Activated CD8-positive, alpha-beta T cell treated with anti-CD3 and anti-CD28 coated beads, Interleukin-2, amount 10 ng/mL, durations not matched to agents 7 days and 5 days (primary cell): ENCODE data around the gene RNH1. TPM values are rescaled to one million over a fixed set of nuclear protein-coding genes. Genes with fewer than 3 reads are reported as not detected.

ENCODE experiments used
- ATAC-seq: fragments of 150-1000 bp; cut with Tn5 transposase; one replicate; pipeline ENCODE4 v1.10.0; 2021; ENCODE audit warnings: moderate library complexity
- CTCF ChIA-PET: fragments of 350-600 bp; sonication (Branson Sonifier 250); formaldehyde crosslinking; loops from one replicate; lab custom pipeline; 2021; ENCODE audit warnings: antibody characterized with exemption; lab: Charles Lee
- POLR2A ChIA-PET: fragments of 350-600 bp; sonication (Branson Sonifier 250); formaldehyde crosslinking; loops from one replicate; lab custom pipeline; 2021; ENCODE audit warnings: antibody characterized with exemption; lab: Charles Lee
- DNase-seq: peaks from one replicate; pipeline ENCODE4 v3.0.0-alpha.2; 2020
- H3K27ac Mint-ChIP-seq: one replicate; pipeline ENCODE4 v1.8.0; 2021; ENCODE audit warnings: mild to moderate bottlenecking, mixed read lengths
- H3K27me3 Mint-ChIP-seq: one replicate; pipeline ENCODE4 v1.8.0; 2021; ENCODE audit warnings: low read depth, mixed read lengths
- H3K36me3 Mint-ChIP-seq: one replicate; pipeline ENCODE4 v1.8.0; 2021; ENCODE audit warnings: low read depth, mixed read lengths
- H3K4me1 Mint-ChIP-seq: one replicate; pipeline ENCODE4 v1.8.0; 2021; ENCODE audit warnings: low read depth, mixed read lengths
- H3K4me3 Mint-ChIP-seq: one replicate; pipeline ENCODE4 v1.8.0; 2021; ENCODE audit warnings: mild to moderate bottlenecking, mixed read lengths
- H3K9me3 Mint-ChIP-seq: one replicate; pipeline ENCODE4 v1.8.0; 2022; ENCODE audit warnings: mixed read lengths; ENCODE audit not compliant: insufficient read depth
- total RNA-seq, 2 experiments: library from RNA; stranded (reverse); gene quantifications; one replicate each; pipeline ENCODE4 v1.2.3, GENCODE V29; 2021

RNH1 gene
- total RNA-seq, 2 experiments from 2014 or later: 104 to 105 TPM

GRCh38 chr11:477052-477715 lies 29.9 kb downstream of the RNH1 start:
- POLR2A ChIA-PET: no interaction called here
- Mint-ChIP-seq H3K4me3 (no peak overlapping the region), H3K36me3 (no peaks in the 10 kb centered on the region), H3K27ac (no peak overlapping the region), H3K4me1 (no peaks in the 10 kb centered on the region), H3K27me3 (no peaks in the 10 kb centered on the region), H3K9me3 (no peaks in the 10 kb centered on the region)
- ATAC-seq (no peak), DNase-seq (no peak)
- CTCF ChIA-PET: interaction anchor here (1.3 kb wide), 1 partner anchor 42 kb away, joined by 5 read pairs; no protein-coding TSS in a partner anchor

GRCh38 chr11:476416-476815 lies 30.6 kb downstream of the RNH1 start:
- no peak for ATAC-seq
- CTCF ChIA-PET: no interaction called here
- Mint-ChIP-seq H3K4me3 (no peak overlapping the region), H3K27me3 (no peaks in the 10 kb centered on the region), H3K27ac (no peak overlapping the region), H3K9me3 (no peaks in the 10 kb centered on the region), H3K4me1 (no peaks in the 10 kb centered on the region), H3K36me3 (no peaks in the 10 kb centered on the region)
- DNase-seq: no peak
- POLR2A ChIA-PET: no interaction called here

GRCh38 chr11:475941-476340 lies 31.1 kb downstream of the RNH1 start:
- ATAC-seq: no peak
- no peak for DNase-seq
- Mint-ChIP-seq H3K27ac (no peak overlapping the region), H3K36me3 (no peaks in the 10 kb centered on the region), H3K9me3 (no peaks in the 10 kb centered on the region), H3K4me3 (no peak overlapping the region), H3K4me1 (no peaks in the 10 kb centered on the region), H3K27me3 (no peaks in the 10 kb centered on the region)
- ChIA-PET CTCF (no interaction called here), POLR2A (no interaction called here)

- POLR2A ChIA-PET: no interaction called here
- no peak overlapping the region for H3K27ac Mint-ChIP-seq
- no peaks in the 10 kb centered on the region for H3K27me3 Mint-ChIP-seq
- DNase-seq (no peak), ATAC-seq (no peak)
- H3K4me3 Mint-ChIP-seq: no peak overlapping the region
- H3K36me3 Mint-ChIP-seq: no peaks in the 10 kb centered on the region
- no peaks in the 10 kb centered on the region for H3K9me3 Mint-ChIP-seq
- no peaks in the 10 kb centered on the region for H3K4me1 Mint-ChIP-seq
- CTCF ChIA-PET: no interaction called here
These were observed 32.0 kb downstream of the RNH1 start for GRCh38 chr11:474914-475506.

GRCh38 chr11:473962-474785 lies 32.9 kb downstream of the RNH1 start:
- ATAC-seq: no peak
- DNase-seq: no peak
- no peaks in the 10 kb centered on the region for H3K27me3 Mint-ChIP-seq
- H3K4me1 Mint-ChIP-seq: no peaks in the 10 kb centered on the region
- H3K36me3 Mint-ChIP-seq: no peaks in the 10 kb centered on the region
- H3K27ac Mint-ChIP-seq: no peak overlapping the region
- ChIA-PET CTCF (no interaction called here), POLR2A (no interaction called here)
- H3K9me3 Mint-ChIP-seq: no peaks in the 10 kb centered on the region
- H3K4me3 Mint-ChIP-seq: no peak overlapping the region

GRCh38 chr11:473415-473814 lies 33.6 kb downstream of the RNH1 start:
- no peak overlapping the region for H3K27ac Mint-ChIP-seq
- POLR2A ChIA-PET: no interaction called here
- CTCF ChIA-PET: interaction anchor here (0.7 kb wide), 1 partner anchor 10 kb away, joined by 3 read pairs; no protein-coding TSS in a partner anchor
- H3K36me3 Mint-ChIP-seq: no peaks in the 10 kb centered on the region
- no peaks in the 10 kb centered on the region for H3K9me3 Mint-ChIP-seq
- H3K4me3 Mint-ChIP-seq: no peak overlapping the region
- no peaks in the 10 kb centered on the region for H3K4me1 Mint-ChIP-seq
- no peaks in the 10 kb centered on the region for H3K27me3 Mint-ChIP-seq
- no peak for DNase-seq
- ATAC-seq: no peak

- ChIA-PET POLR2A (no interaction called here), CTCF (interaction anchor here (0.7 kb wide), 1 partner anchor 9 kb away, joined by 3 read pairs; no protein-coding TSS in a partner anchor)
- Mint-ChIP-seq H3K4me3 (no peak overlapping the region), H3K36me3 (no peaks in the 10 kb centered on the region), H3K27ac (no peak overlapping the region), H3K27me3 (no peaks in the 10 kb centered on the region), H3K4me1 (no peaks in the 10 kb centered on the region), H3K9me3 (no peaks in the 10 kb centered on the region)
- DNase-seq (no peak), ATAC-seq (no peak)
These were observed 34.2 kb downstream of the RNH1 start for GRCh38 chr11:472816-473215.

GRCh38 chr11:472272-472671 lies 34.8 kb downstream of the RNH1 start:
- Mint-ChIP-seq H3K9me3 (no peaks in the 10 kb centered on the region), H3K27me3 (no peaks in the 10 kb centered on the region), H3K4me1 (no peaks in the 10 kb centered on the region), H3K36me3 (no peaks in the 10 kb centered on the region), H3K4me3 (no peak overlapping the region), H3K27ac (no peak overlapping the region)
- ATAC-seq (no peak), DNase-seq (no peak)
- CTCF ChIA-PET: no interaction called here
- POLR2A ChIA-PET: no interaction called here

- H3K4me3 Mint-ChIP-seq: no peak overlapping the region
- CTCF ChIA-PET: no interaction called here
- H3K9me3 Mint-ChIP-seq: no peaks in the 10 kb centered on the region
- no peaks in the 10 kb centered on the region for H3K4me1 Mint-ChIP-seq
- no peaks in the 10 kb centered on the region for H3K27me3 Mint-ChIP-seq
- DNase-seq (no peak), ATAC-seq (no peak)
- H3K36me3 Mint-ChIP-seq: no peaks in the 10 kb centered on the region
- no peak overlapping the region for H3K27ac Mint-ChIP-seq
- POLR2A ChIA-PET: no interaction called here
These were observed 35.4 kb downstream of the RNH1 start for GRCh38 chr11:471468-472145.

- DNase-seq (no peak), ATAC-seq (no peak)
- Mint-ChIP-seq H3K27me3 (no peaks in the 10 kb centered on the region), H3K4me1 (no peaks in the 10 kb centered on the region), H3K27ac (no peak overlapping the region), H3K4me3 (no peak overlapping the region), H3K9me3 (no peaks in the 10 kb centered on the region), H3K36me3 (peaks cover under 1% of the 10 kb centered on the region)
- ChIA-PET POLR2A (no interaction called here), CTCF (interaction anchor here (1.2 kb wide), 1 partner anchor 9 kb away, joined by 3 read pairs; no protein-coding TSS in a partner anchor)
These were observed 37.1 kb downstream of the RNH1 start for GRCh38 chr11:469684-470560.
